ENCODE results near the gene SLC6A3. TPM values are rescaled to one million over a fixed set of nuclear protein-coding genes. Genes with fewer than 3 reads are reported as not detected.

The SLC6A3 gene
- total and polyA plus RNA-seq, 9 of the 15 experiments (the other 6 are each of a cell fraction or from before 2014, with no cell fraction given), result not detected

DNA sequence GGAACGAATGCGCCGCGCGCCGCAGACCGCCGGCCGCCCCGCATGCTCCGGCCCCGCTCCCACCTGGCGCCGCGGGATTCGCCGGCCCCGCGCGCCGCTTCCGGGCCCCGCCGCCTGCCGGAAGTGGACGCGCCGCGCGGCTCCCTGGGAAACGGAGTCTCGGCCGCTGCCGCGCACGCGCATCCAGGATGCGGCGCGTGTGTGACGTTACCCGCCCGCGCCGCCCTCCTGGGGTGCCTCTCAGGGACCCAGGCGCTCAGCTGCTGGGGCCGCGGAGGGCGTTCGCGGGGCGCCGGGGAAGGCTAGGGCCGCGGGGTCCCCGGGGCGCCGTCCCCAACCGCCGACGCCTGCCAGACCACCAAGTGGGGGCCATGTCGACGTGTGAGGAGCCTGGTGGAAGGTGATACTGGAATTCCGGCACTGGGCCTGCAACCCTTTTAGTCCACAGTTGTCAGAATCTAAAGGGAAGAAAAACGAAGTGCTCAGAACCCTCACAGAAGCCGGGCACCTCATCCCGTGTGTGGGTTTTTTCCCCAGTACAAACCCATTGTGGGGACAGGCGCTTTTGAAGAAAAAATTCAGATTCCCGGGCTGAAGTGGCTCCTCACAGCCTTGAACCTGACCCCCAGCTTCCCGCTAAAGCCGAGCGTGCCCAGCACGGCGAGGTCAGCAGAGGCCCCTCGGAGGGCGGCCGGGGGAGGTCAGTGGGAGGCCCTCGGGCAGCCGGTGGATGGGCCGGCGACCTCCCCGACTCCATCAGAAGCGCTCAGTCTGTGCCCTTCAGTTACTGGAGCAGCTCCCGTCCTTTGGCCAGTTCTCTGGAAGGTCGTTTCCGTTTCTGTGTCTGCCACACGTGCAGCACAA lies 100.0 kb downstream of the SLC6A3 start, which contains the start of gene CLPTM1L (continued):
- 0 out of 2 replicates have a peak, but pooled peaks have one; percentile 31 for TF ChIP-seq NR1H2 (CRISPR knock-in tag; IDR thresholded peaks at IDR 0.05)
- TF ChIP-seq, protein P1, sequence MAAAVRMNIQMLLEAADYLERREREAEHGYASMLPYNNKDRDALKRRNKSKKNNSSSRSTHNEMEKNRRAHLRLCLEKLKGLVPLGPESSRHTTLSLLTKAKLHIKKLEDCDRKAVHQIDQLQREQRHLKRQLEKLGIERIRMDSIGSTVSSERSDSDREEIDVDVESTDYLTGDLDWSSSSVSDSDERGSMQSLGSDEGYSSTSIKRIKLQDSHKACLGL (CRISPR knock-in tag; IDR thresholded peaks at IDR 0.05; ENCODE audit: borderline replicate concordance, poor library complexity, severe bottlenecking), result peak; percentile 19
- TF ChIP-seq, protein P2, sequence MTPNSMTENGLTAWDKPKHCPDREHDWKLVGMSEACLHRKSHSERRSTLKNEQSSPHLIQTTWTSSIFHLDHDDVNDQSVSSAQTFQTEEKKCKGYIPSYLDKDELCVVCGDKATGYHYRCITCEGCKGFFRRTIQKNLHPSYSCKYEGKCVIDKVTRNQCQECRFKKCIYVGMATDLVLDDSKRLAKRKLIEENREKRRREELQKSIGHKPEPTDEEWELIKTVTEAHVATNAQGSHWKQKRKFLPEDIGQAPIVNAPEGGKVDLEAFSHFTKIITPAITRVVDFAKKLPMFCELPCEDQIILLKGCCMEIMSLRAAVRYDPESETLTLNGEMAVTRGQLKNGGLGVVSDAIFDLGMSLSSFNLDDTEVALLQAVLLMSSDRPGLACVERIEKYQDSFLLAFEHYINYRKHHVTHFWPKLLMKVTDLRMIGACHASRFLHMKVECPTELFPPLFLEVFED (CRISPR knock-in tag; conservative IDR thresholded peaks at IDR 0.05), result no peak
- TF ChIP-seq, protein P3, sequence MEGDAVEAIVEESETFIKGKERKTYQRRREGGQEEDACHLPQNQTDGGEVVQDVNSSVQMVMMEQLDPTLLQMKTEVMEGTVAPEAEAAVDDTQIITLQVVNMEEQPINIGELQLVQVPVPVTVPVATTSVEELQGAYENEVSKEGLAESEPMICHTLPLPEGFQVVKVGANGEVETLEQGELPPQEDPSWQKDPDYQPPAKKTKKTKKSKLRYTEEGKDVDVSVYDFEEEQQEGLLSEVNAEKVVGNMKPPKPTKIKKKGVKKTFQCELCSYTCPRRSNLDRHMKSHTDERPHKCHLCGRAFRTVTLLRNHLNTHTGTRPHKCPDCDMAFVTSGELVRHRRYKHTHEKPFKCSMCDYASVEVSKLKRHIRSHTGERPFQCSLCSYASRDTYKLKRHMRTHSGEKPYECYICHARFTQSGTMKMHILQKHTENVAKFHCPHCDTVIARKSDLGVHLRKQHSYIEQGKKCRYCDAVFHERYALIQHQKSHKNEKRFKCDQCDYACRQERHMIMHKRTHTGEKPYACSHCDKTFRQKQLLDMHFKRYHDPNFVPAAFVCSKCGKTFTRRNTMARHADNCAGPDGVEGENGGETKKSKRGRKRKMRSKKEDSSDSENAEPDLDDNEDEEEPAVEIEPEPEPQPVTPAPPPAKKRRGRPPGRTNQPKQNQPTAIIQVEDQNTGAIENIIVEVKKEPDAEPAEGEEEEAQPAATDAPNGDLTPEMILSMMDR (IDR thresholded peaks at IDR 0.05 in 2 of 3, conservative IDR thresholded peaks at IDR 0.05 in 1 of 3; ENCODE audit: insufficient read depth in 2 of 3, low read depth in 1 of 3, low read length in 3 of 3), result no peak
- TF ChIP-seq ZNF695 (CRISPR knock-in tag; IDR thresholded peaks at IDR 0.05), result no peak
- TF ChIP-seq, protein P4, sequence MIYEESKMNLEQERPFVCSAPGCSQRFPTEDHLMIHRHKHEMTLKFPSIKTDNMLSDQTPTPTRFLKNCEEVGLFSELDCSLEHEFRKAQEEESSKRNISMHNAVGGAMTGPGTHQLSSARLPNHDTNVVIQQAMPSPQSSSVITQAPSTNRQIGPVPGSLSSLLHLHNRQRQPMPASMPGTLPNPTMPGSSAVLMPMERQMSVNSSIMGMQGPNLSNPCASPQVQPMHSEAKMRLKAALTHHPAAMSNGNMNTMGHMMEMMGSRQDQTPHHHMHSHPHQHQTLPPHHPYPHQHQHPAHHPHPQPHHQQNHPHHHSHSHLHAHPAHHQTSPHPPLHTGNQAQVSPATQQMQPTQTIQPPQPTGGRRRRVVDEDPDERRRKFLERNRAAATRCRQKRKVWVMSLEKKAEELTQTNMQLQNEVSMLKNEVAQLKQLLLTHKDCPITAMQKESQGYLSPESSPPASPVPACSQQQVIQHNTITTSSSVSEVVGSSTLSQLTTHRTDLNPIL (CRISPR knock-in tag; IDR thresholded peaks at IDR 0.05), result no peak
- TF ChIP-seq, protein P5, sequence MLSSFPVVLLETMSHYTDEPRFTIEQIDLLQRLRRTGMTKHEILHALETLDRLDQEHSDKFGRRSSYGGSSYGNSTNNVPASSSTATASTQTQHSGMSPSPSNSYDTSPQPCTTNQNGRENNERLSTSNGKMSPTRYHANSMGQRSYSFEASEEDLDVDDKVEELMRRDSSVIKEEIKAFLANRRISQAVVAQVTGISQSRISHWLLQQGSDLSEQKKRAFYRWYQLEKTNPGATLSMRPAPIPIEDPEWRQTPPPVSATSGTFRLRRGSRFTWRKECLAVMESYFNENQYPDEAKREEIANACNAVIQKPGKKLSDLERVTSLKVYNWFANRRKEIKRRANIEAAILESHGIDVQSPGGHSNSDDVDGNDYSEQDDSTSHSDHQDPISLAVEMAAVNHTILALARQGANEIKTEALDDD (IDR thresholded peaks at IDR 0.05), result no peak
- no peak for TF ChIP-seq SREBF2 (CRISPR knock-in tag; IDR thresholded peaks at IDR 0.05)
- no peak for TF ChIP-seq PHF21A (IDR thresholded peaks at IDR 0.05; ENCODE audit: borderline replicate concordance, low read depth)
- no peak for TF ChIP-seq ZNF197 (CRISPR knock-in tag; IDR thresholded peaks at IDR 0.05; ENCODE audit: low read depth)
- peak; percentile 45 for TF ChIP-seq POLR2B (IDR thresholded peaks at IDR 0.05; ENCODE audit: low read depth, partially characterized antibody)
- 0 out of 2 replicates have a peak, but pooled peaks have one; percentile 58 for TF ChIP-seq KLF1 (tag; IDR thresholded peaks at IDR 0.05)
- no peak for TF ChIP-seq ZNF589 (CRISPR knock-in tag; IDR thresholded peaks at IDR 0.05; ENCODE audit: low read depth)
- TF ChIP-seq EHMT2 (IDR thresholded peaks at IDR 0.05), result no peak
- TF ChIP-seq MEF2A (IDR thresholded peaks at IDR 0.05; ENCODE audit: control insufficient read depth, low read depth, low read length), result no peak
- no peak for TF ChIP-seq POLR2AphosphoS2 (IDR thresholded peaks at IDR 0.05; ENCODE audit: low read length)
- no peak for TF ChIP-seq ZNF23 (CRISPR knock-in tag; IDR thresholded peaks at IDR 0.05)
- TF ChIP-seq KAT7 (CRISPR knock-in tag; IDR thresholded peaks at IDR 0.05; ENCODE audit: borderline replicate concordance), result no peak
- no peak for TF ChIP-seq ZNF184 (CRISPR knock-in tag; IDR thresholded peaks at IDR 0.05)
- peak; percentile 33; the same call in 1 of the 2 replicates for TF ChIP-seq BRD4 (IDR thresholded peaks at IDR 0.05)
- 0 out of 2 replicates have a peak, but pooled peaks have one; percentile 23 for TF ChIP-seq ZNF282 (CRISPR knock-in tag; IDR thresholded peaks at IDR 0.05)
- TF ChIP-seq FOXK1 (CRISPR knock-in tag; IDR thresholded peaks at IDR 0.05; ENCODE audit: borderline replicate concordance), result 0 out of 2 replicates have a peak, but pooled peaks have one; percentile 31
